WTC11 (cell line): ENCODE results near the gene KIF2C.

Experiments
- TP53 ChIP-seq: sonication (generic); formaldehyde crosslinking; IDR thresholded peaks from 2 replicates; pipeline ENCODE4 v1.8.1; 2023; ENCODE audit warnings: mild to moderate bottlenecking, missing genetic modification reagents
- TF ChIP-seq, protein P1 (sequence below): fragments of 200-600 bp; IDR thresholded peaks from 2 replicates; pipeline ENCODE4 v1.8.0; 2022; ENCODE audit warnings: antibody characterized with exemption

- TF ChIP-seq TP53 (CRISPR knock-in tag) = no peak
- TF ChIP-seq, protein P1, sequence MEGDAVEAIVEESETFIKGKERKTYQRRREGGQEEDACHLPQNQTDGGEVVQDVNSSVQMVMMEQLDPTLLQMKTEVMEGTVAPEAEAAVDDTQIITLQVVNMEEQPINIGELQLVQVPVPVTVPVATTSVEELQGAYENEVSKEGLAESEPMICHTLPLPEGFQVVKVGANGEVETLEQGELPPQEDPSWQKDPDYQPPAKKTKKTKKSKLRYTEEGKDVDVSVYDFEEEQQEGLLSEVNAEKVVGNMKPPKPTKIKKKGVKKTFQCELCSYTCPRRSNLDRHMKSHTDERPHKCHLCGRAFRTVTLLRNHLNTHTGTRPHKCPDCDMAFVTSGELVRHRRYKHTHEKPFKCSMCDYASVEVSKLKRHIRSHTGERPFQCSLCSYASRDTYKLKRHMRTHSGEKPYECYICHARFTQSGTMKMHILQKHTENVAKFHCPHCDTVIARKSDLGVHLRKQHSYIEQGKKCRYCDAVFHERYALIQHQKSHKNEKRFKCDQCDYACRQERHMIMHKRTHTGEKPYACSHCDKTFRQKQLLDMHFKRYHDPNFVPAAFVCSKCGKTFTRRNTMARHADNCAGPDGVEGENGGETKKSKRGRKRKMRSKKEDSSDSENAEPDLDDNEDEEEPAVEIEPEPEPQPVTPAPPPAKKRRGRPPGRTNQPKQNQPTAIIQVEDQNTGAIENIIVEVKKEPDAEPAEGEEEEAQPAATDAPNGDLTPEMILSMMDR = no peak
Measured at GRCh38 chr1:44735992-44736391, 3.6 kb upstream of the KIF2C start.
